ENCODE measurements around the gene KCNA10. TPM values are rescaled to one million over a fixed set of nuclear protein-coding genes. Genes with fewer than 3 reads are reported as not detected.

The KCNA10 gene
- total RNA-seq = not detected
- long read RNA-seq = 0 reads

DNA sequence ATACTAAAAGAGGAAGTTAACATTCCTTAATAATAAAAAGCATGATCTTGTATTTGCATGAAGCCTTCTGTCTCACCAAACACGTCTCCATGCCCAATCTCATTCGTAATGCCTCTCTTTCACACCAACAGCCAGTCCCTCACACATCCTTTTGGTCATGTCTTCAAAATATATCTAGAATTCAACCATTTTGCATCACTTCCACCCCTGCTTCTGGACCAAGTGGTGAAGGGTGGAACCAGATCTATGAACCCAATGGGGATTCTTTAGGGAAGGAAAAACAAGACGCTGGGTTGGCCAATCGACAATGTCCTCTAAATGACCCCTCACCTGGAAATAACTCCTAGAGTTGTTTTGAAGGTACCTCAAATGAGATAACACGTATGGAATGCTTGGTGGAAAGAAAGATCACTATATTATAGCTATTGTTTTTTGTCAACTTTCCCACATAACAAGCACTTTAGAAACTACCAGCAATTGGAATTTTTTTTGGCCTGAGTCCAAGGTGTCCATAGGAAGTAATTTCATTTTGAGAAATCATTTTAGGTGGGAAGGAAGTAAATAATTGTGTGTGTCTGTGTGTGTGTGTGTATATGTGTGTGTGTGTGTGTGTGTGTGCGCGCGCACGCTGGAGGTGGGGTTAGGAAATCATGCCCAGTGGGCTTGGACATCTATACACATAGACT lies at the start of gene KCNA10:
Gene KCNA10, minus strand, starts transcription at position 51 of the 686 bp plus-strand sequence. CDS start 388 bp downstream, outside the sequence.
- no peak for DNase-seq
- no peak for TF ChIP-seq POLR2A (IDR thresholded peaks at IDR 0.05)
- TF ChIP-seq, protein P1, sequence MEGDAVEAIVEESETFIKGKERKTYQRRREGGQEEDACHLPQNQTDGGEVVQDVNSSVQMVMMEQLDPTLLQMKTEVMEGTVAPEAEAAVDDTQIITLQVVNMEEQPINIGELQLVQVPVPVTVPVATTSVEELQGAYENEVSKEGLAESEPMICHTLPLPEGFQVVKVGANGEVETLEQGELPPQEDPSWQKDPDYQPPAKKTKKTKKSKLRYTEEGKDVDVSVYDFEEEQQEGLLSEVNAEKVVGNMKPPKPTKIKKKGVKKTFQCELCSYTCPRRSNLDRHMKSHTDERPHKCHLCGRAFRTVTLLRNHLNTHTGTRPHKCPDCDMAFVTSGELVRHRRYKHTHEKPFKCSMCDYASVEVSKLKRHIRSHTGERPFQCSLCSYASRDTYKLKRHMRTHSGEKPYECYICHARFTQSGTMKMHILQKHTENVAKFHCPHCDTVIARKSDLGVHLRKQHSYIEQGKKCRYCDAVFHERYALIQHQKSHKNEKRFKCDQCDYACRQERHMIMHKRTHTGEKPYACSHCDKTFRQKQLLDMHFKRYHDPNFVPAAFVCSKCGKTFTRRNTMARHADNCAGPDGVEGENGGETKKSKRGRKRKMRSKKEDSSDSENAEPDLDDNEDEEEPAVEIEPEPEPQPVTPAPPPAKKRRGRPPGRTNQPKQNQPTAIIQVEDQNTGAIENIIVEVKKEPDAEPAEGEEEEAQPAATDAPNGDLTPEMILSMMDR (IDR thresholded peaks at IDR 0.05) = no peak
- H3K4me1 ChIP-seq = no peaks in the 10 kb centered on the region
- intact Hi-C loops (cut with DNase I) = no loop called here
- ATAC-seq = no peak
- no peak within 1 kb of the TSS for H3K4me3 ChIP-seq
- no peaks in the 10 kb centered on the region for H3K27me3 ChIP-seq
- H3K36me3 ChIP-seq = no peaks in the 10 kb centered on the region
- H3K27ac ChIP-seq = no peak within 1 kb of the TSS
- no peaks in the 10 kb centered on the region for H3K9me3 ChIP-seq
- WGBS (ENCODE audit: insufficient coverage, low coverage, low lambda C conversion rate, missing lambda C conversion rate) = 45% methylated on average over 9 of the region's 9 CpGs

- no peaks in the 10 kb centered on the region for H3K9me3 ChIP-seq
- H3K27me3 ChIP-seq = no peaks in the 10 kb centered on the region
- intact Hi-C loops (cut with DNase I) = no loop called here
- TF ChIP-seq POLR2A (IDR thresholded peaks at IDR 0.05) = no peak
- TF ChIP-seq, protein P1 (IDR thresholded peaks at IDR 0.05) = no peak
- WGBS (ENCODE audit: insufficient coverage, low coverage, low lambda C conversion rate, missing lambda C conversion rate) = 59% methylated on average over 3 of the region's 3 CpGs
- no peak for DNase-seq
- no peak overlapping the region for H3K27ac ChIP-seq
- no peaks in the 10 kb centered on the region for H3K36me3 ChIP-seq
- H3K4me1 ChIP-seq = no peaks in the 10 kb centered on the region
- no peak for ATAC-seq
- H3K4me3 ChIP-seq = no peak overlapping the region
These were observed 47.9 kb upstream of the KCNA10 start for GRCh38 chr1:110566836-110567235.

GRCh38 chr1:110565565-110565964 lies 46.6 kb upstream of the KCNA10 start:
- no peaks in the 10 kb centered on the region for H3K9me3 ChIP-seq
- H3K27ac ChIP-seq = no peak overlapping the region
- H3K4me1 ChIP-seq = no peaks in the 10 kb centered on the region
- no peaks in the 10 kb centered on the region for H3K27me3 ChIP-seq
- ATAC-seq (no peak), DNase-seq (no peak)
- intact Hi-C loops (cut with DNase I) = no loop called here
- no peak for TF ChIP-seq POLR2A (IDR thresholded peaks at IDR 0.05)
- TF ChIP-seq, protein P1 (IDR thresholded peaks at IDR 0.05) = no peak
- WGBS (ENCODE audit: insufficient coverage, low coverage, low lambda C conversion rate, missing lambda C conversion rate) = 20% methylated on average over 1 of the region's 1 CpG
- H3K4me3 ChIP-seq = no peak overlapping the region
- H3K36me3 ChIP-seq = no peaks in the 10 kb centered on the region

DNA sequence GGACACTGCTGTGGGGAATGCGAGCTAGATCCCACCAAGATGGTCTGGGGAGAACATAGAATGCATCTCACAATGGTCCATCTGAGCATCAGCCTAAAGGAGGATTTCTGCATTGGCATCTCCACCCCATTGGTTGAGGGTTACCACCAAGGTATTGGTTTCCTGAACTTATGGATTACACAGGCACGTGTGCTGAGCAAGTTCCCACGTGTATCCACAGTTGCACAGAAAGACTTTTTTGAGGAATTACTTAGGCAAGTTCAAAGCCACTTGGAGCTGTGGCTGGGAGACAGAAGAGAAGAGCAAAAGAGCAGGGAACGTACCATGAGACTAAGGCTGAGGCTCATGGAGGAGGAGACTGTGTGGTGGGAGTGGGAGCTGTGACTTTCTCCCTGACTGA lies 44.1 kb upstream of the KCNA10 start:
- H3K27me3 ChIP-seq = no peaks in the 10 kb centered on the region
- no peaks in the 10 kb centered on the region for H3K9me3 ChIP-seq
- no peak for ATAC-seq
- TF ChIP-seq, protein P1 (IDR thresholded peaks at IDR 0.05) = no peak
- TF ChIP-seq POLR2A (IDR thresholded peaks at IDR 0.05) = no peak
- intact Hi-C loops (cut with DNase I) = no loop called here
- H3K27ac ChIP-seq = no peak overlapping the region
- DNase-seq = no peak
- H3K36me3 ChIP-seq = no peaks in the 10 kb centered on the region
- no peak overlapping the region for H3K4me3 ChIP-seq
- WGBS (ENCODE audit: insufficient coverage, low coverage, low lambda C conversion rate, missing lambda C conversion rate) = 59% methylated on average over 3 of the region's 4 CpGs
- H3K4me1 ChIP-seq = no peaks in the 10 kb centered on the region

All from right lobe of liver (tissue), 6 donors.